HEK293 (cell line): ENCODE measurements around the gene SEC16A.

Experiments used
- GLIS1 ChIP-seq: fragments of 450-650 bp; formaldehyde crosslinking; IDR thresholded peaks from 2 replicates; pipeline ENCODE4 v1.5.1; 2016; ENCODE audit warnings: missing biosample characterization, missing genetic modification characterization
- GLIS2 ChIP-seq: fragments of 450-650 bp; formaldehyde crosslinking; IDR thresholded peaks from 2 replicates; pipeline ENCODE4 v1.5.1; 2016; ENCODE audit warnings: missing biosample characterization, missing genetic modification characterization
- HOXC10 ChIP-seq: sonication (generic); formaldehyde crosslinking; IDR thresholded peaks from 2 replicates; pipeline ENCODE4 v1.8.1; 2023; ENCODE audit warnings: mild to moderate bottlenecking, missing genetic modification reagents
- KLF1 ChIP-seq: fragments of 450-650 bp; formaldehyde crosslinking; IDR thresholded peaks from 2 replicates; pipeline ENCODE4 v1.5.1; 2016; ENCODE audit warnings: missing biosample characterization, missing genetic modification characterization
- KLF10 ChIP-seq: fragments of 450-650 bp; IDR thresholded peaks from 2 replicates; pipeline ENCODE4 v1.5.1; 2018; ENCODE audit warnings: missing biosample characterization, mild to moderate bottlenecking, missing genetic modification characterization
- KLF16 ChIP-seq: fragments of 450-650 bp; formaldehyde crosslinking; IDR thresholded peaks from 2 replicates; pipeline ENCODE4 v1.5.1; 2017; ENCODE audit warnings: missing biosample characterization, missing genetic modification characterization
- KLF9 ChIP-seq: fragments of 450-650 bp; formaldehyde crosslinking; IDR thresholded peaks from 2 replicates; pipeline ENCODE4 v1.5.1; 2016; ENCODE audit warnings: missing biosample characterization, missing genetic modification characterization, low read depth
- REPIN1 ChIP-seq: fragments of 450-650 bp; formaldehyde crosslinking; IDR thresholded peaks from 2 replicates; pipeline ENCODE4 v1.5.1; 2017; ENCODE audit warnings: missing biosample characterization, missing genetic modification characterization, low read depth
- ZBTB21 ChIP-seq: fragments of 450-650 bp; formaldehyde crosslinking; IDR thresholded peaks from 2 replicates; pipeline ENCODE4 v1.5.1; 2017; ENCODE audit warnings: missing biosample characterization, missing genetic modification characterization
- ZBTB48 ChIP-seq: fragments of 450-650 bp; formaldehyde crosslinking; IDR thresholded peaks from 2 replicates; pipeline ENCODE4 v1.5.1; 2016; ENCODE audit warnings: missing biosample characterization, missing genetic modification characterization
- ZEB2 ChIP-seq: fragments of 450-650 bp; formaldehyde crosslinking; IDR thresholded peaks from 2 replicates; pipeline ENCODE4 v1.5.1; 2016; ENCODE audit warnings: missing biosample characterization, missing genetic modification characterization
- ZIC2 ChIP-seq: fragments of 450-650 bp; formaldehyde crosslinking; IDR thresholded peaks from 2 replicates; pipeline ENCODE4 v1.5.1; 2016; ENCODE audit warnings: missing biosample characterization, missing genetic modification characterization
- ZNF10 ChIP-seq: fragments of 450-650 bp; formaldehyde crosslinking; IDR thresholded peaks from 2 replicates; pipeline ENCODE4 v1.5.1; 2017; ENCODE audit warnings: missing biosample characterization, missing genetic modification characterization
- ZNF121 ChIP-seq: fragments of 450-650 bp; formaldehyde crosslinking; IDR thresholded peaks from 2 replicates; pipeline ENCODE4 v1.5.1; 2016; ENCODE audit warnings: missing biosample characterization, missing genetic modification characterization
- ZNF155 ChIP-seq: fragments of 450-650 bp; formaldehyde crosslinking; IDR thresholded peaks from 2 replicates; pipeline ENCODE4 v1.5.1; 2016; ENCODE audit warnings: missing biosample characterization, missing genetic modification characterization
- ZNF184 ChIP-seq: fragments of 450-650 bp; IDR thresholded peaks from 2 replicates; pipeline ENCODE4 v1.5.1; 2018; ENCODE audit warnings: missing biosample characterization, mild to moderate bottlenecking, missing genetic modification characterization
- ZNF221 ChIP-seq: fragments of 450-650 bp; formaldehyde crosslinking; IDR thresholded peaks from 2 replicates; pipeline ENCODE4 v1.5.1; 2017; ENCODE audit warnings: missing biosample characterization, missing genetic modification characterization, borderline replicate concordance
- ZNF248 ChIP-seq: fragments of 450-650 bp; formaldehyde crosslinking; IDR thresholded peaks from 2 replicates; pipeline ENCODE4 v1.5.1; 2017; ENCODE audit warnings: missing biosample characterization, missing genetic modification characterization
- ZNF266 ChIP-seq: fragments of 450-650 bp; formaldehyde crosslinking; IDR thresholded peaks from 2 replicates; pipeline ENCODE4 v1.5.1; 2016; ENCODE audit warnings: missing biosample characterization, missing genetic modification characterization, low read depth
- ZNF600 ChIP-seq: fragments of 450-650 bp; formaldehyde crosslinking; IDR thresholded peaks from 2 replicates; pipeline ENCODE4 v1.5.1; 2016; ENCODE audit warnings: missing biosample characterization, missing genetic modification characterization
- ZNF670 ChIP-seq: fragments of 450-650 bp; formaldehyde crosslinking; IDR thresholded peaks from 2 replicates; pipeline ENCODE4 v1.5.1; 2016; ENCODE audit warnings: missing biosample characterization, missing genetic modification characterization, low read depth
- ZNF701 ChIP-seq: fragments of 450-650 bp; formaldehyde crosslinking; IDR thresholded peaks from 2 replicates; pipeline ENCODE4 v1.5.1; 2016; ENCODE audit warnings: missing biosample characterization, missing genetic modification characterization
- ZNF785 ChIP-seq: fragments of 450-650 bp; formaldehyde crosslinking; IDR thresholded peaks from 2 replicates; pipeline ENCODE4 v1.5.1; 2016; ENCODE audit warnings: missing biosample characterization, missing genetic modification characterization
- ZNF791 ChIP-seq: fragments of 450-650 bp; formaldehyde crosslinking; IDR thresholded peaks from 2 replicates; pipeline ENCODE4 v1.5.1; 2016; ENCODE audit warnings: missing biosample characterization, missing genetic modification characterization
- ZNF837 ChIP-seq: fragments of 450-650 bp; formaldehyde crosslinking; IDR thresholded peaks from 2 replicates; pipeline ENCODE4 v1.5.1; 2016; ENCODE audit warnings: missing biosample characterization, missing genetic modification characterization
- ZSCAN16 ChIP-seq: fragments of 450-650 bp; formaldehyde crosslinking; IDR thresholded peaks from 2 replicates; pipeline ENCODE4 v1.5.1; 2016; ENCODE audit warnings: missing biosample characterization, missing genetic modification characterization
- TF ChIP-seq, protein P1 (sequence below): fragments of 450-650 bp; formaldehyde crosslinking; IDR thresholded peaks from 2 replicates; pipeline ENCODE4 v1.5.1; 2016; ENCODE audit warnings: missing biosample characterization, missing genetic modification characterization
- TF ChIP-seq, protein P2 (sequence below): fragments of 450-650 bp; formaldehyde crosslinking; IDR thresholded peaks from 2 replicates; pipeline ENCODE4 v1.5.1; 2016; ENCODE audit warnings: missing biosample characterization, missing genetic modification characterization
- TF ChIP-seq, protein P3 (sequence below): sonication (generic); formaldehyde crosslinking; IDR thresholded peaks from 2 replicates; pipeline ENCODE4 v1.8.1; 2022; ENCODE audit warnings: mild to moderate bottlenecking, moderate library complexity, missing genetic modification reagents
- TF ChIP-seq, protein P4 (sequence below): fragments of 450-650 bp; formaldehyde crosslinking; IDR thresholded peaks from 2 replicates; pipeline ENCODE4 v1.5.0; 2017; ENCODE audit warnings: missing biosample characterization, missing genetic modification characterization, borderline replicate concordance
- TF ChIP-seq, protein P5 (sequence below): fragments of 450-650 bp; formaldehyde crosslinking; IDR thresholded peaks from 2 replicates; pipeline ENCODE4 v1.5.1; 2016; ENCODE audit warnings: missing biosample characterization, missing genetic modification characterization
- TF ChIP-seq, protein P6 (sequence below): fragments of 450-650 bp; formaldehyde crosslinking; IDR thresholded peaks from 2 replicates; pipeline ENCODE4 v1.5.1; 2016; ENCODE audit warnings: missing biosample characterization, missing genetic modification characterization

Gene SEC16A

DNA sequence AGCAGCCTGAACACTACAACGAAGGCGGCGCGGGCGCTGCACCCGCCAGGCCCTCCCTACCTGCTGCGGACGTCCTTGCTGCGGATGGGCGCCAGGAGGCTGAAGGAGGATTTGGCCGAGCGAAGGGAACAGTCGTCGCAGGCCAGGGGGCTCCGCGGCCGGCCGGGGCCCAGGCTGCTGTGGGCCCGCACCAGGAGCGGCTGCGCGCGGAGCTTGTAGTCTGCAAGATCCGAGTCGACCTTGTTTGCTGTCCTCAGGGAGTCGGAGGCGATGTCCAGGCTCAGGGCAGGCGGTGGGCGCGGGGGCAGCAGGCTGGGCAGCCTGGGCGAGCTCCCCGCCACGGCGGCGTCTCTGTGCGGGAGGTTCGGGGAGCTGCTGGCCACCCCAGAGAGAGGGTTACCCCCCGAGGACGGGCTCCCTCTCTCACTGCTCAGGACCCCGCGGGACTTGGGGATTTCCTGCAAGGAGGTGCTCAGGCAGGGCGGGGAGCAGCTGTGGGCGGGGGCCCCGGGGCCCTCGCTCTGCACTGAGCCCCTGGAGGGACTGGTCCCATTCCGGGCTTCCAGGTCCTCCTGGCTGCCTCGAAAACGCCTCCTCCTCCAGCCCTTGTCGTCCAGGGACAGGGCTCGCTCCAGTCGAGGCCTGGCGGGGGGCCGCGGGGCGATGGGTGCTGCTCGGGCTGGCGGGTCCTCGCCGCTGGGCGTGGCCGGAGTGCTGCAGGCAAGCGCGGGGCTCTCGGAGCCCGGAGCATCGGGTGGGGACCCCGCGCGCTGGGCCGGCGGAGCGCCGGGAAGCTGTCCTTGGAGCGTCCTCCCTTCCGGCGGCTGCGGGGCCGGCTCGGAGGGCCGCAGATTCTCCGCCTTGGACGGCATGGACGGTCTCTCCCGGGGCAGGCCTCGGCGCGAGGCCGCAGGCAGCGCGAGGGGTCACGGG lies 44.0 kb downstream of the SEC16A start (continued):
- TF ChIP-seq ZNF248 (tag by site-specific recombination) (no peak), ZNF221 (tag by site-specific recombination) (no peak), GLIS2 (tag by site-specific recombination) (peak; percentile 79), KLF10 (tag by site-specific recombination) (no peak), GLIS1 (tag by site-specific recombination) (peak; percentile 89), KLF1 (tag by site-specific recombination) (peak; percentile 64), ZBTB21 (tag by site-specific recombination) (no peak), ZNF10 (tag by site-specific recombination) (no peak), ZNF121 (tag by site-specific recombination) (no peak), ZEB2 (tag by site-specific recombination) (no peak), ZNF266 (tag by site-specific recombination) (no peak), ZNF670 (tag by site-specific recombination) (no peak), ZIC2 (tag by site-specific recombination) (peak; percentile 30; the same call in 1 of the 2 replicates), ZNF785 (no peak), ZNF600 (tag by site-specific recombination) (no peak; the same call in 1 of the 2 replicates), ZBTB48 (tag by site-specific recombination) (no peak), ZNF701 (tag by site-specific recombination) (no peak), ZNF791 (no peak), ZNF837 (tag by site-specific recombination) (no peak), REPIN1 (no peak), ZNF184 (no peak), KLF16 (tag by site-specific recombination) (no peak), KLF9 (tag by site-specific recombination) (peak; percentile 65), ZNF155 (tag by site-specific recombination) (no peak), HOXC10 (no peak), ZSCAN16 (tag by site-specific recombination) (no peak)
- TF ChIP-seq, protein P1, sequence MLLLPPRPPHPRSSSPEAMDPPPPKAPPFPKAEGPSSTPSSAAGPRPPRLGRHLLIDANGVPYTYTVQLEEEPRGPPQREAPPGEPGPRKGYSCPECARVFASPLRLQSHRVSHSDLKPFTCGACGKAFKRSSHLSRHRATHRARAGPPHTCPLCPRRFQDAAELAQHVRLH (tag by site-specific recombination), result no peak
- TF ChIP-seq, protein P2, sequence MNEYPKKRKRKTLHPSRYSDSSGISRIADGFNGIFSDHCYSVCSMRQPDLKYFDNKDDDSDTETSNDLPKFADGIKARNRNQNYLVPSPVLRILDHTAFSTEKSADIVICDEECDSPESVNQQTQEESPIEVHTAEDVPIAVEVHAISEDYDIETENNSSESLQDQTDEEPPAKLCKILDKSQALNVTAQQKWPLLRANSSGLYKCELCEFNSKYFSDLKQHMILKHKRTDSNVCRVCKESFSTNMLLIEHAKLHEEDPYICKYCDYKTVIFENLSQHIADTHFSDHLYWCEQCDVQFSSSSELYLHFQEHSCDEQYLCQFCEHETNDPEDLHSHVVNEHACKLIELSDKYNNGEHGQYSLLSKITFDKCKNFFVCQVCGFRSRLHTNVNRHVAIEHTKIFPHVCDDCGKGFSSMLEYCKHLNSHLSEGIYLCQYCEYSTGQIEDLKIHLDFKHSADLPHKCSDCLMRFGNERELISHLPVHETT (tag by site-specific recombination), result no peak
- TF ChIP-seq, protein P3, sequence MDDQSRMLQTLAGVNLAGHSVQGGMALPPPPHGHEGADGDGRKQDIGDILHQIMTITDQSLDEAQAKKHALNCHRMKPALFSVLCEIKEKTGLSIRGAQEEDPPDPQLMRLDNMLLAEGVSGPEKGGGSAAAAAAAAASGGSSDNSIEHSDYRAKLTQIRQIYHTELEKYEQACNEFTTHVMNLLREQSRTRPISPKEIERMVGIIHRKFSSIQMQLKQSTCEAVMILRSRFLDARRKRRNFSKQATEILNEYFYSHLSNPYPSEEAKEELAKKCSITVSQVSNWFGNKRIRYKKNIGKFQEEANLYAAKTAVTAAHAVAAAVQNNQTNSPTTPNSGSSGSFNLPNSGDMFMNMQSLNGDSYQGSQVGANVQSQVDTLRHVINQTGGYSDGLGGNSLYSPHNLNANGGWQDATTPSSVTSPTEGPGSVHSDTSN (CRISPR knock-in tag), result no peak
- TF ChIP-seq, protein P4, sequence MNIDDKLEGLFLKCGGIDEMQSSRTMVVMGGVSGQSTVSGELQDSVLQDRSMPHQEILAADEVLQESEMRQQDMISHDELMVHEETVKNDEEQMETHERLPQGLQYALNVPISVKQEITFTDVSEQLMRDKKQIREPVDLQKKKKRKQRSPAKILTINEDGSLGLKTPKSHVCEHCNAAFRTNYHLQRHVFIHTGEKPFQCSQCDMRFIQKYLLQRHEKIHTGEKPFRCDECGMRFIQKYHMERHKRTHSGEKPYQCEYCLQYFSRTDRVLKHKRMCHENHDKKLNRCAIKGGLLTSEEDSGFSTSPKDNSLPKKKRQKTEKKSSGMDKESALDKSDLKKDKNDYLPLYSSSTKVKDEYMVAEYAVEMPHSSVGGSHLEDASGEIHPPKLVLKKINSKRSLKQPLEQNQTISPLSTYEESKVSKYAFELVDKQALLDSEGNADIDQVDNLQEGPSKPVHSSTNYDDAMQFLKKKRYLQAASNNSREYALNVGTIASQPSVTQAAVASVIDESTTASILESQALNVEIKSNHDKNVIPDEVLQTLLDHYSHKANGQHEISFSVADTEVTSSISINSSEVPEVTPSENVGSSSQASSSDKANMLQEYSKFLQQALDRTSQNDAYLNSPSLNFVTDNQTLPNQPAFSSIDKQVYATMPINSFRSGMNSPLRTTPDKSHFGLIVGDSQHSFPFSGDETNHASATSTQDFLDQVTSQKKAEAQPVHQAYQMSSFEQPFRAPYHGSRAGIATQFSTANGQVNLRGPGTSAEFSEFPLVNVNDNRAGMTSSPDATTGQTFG (tag by site-specific recombination), result no peak
- TF ChIP-seq, protein P5, sequence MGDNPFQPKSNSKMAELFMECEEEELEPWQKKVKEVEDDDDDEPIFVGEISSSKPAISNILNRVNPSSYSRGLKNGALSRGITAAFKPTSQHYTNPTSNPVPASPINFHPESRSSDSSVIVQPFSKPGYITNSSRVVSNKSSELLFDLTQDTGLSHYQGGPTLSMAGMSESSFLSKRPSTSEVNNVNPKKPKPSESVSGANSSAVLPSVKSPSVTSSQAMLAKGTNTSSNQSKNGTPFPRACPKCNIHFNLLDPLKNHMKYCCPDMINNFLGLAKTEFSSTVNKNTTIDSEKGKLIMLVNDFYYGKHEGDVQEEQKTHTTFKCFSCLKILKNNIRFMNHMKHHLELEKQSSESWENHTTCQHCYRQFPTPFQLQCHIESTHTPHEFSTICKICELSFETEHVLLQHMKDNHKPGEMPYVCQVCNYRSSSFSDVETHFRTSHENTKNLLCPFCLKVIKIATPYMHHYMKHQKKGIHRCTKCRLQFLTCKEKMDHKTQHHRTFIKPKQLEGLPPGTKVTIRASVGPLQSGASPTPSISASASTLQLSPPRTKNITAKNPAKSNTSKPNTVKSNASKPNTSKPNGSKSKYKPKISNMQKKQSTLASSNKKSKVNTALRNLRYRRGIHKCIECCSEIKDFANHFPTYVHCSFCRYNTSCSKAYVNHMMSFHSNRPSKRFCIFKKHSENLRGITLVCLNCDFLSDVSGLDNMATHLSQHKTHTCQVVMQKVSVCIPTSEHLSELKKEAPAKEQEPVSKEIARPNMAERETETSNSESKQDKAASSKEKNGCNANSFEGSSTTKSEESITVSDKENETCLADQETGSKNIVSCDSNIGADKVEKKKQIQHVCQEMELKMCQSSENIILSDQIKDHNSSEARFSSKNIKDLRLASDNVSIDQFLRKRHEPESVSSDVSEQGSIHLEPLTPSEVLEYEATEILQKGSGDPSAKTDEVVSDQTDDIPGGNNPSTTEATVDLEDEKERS, result no peak
- TF ChIP-seq, protein P6, sequence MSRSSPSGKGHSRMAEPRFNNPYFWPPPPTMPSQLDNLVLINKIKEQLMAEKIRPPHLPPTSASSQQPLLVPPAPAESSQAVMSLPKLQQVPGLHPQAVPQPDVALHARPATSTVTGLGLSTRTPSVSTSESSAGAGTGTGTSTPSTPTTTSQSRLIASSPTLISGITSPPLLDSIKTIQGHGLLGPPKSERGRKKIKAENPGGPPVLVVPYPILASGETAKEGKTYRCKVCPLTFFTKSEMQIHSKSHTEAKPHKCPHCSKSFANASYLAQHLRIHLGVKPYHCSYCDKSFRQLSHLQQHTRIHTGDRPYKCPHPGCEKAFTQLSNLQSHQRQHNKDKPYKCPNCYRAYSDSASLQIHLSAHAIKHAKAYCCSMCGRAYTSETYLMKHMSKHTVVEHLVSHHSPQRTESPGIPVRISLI (tag by site-specific recombination), result no peak
